RWPE2 (cell line): ENCODE results near the gene CBFA2T2.

Experiments used
- ATAC-seq: fragments of 200-7000 bp; cut with Tn5 transposase; 3 replicates; pipeline ENCODE4 v1.9.1; 2021; ENCODE audit warnings: low read depth
- DNase-seq: peaks from one replicate; pipeline ENCODE4 v3.0.0-alpha.2; 2020; ENCODE audit warnings: low spot score
- H3K27ac ChIP-seq: fragments of 450-650 bp; 2 replicates; pipeline ENCODE4 v1.5.1; 2017; ENCODE audit warnings: mild to moderate bottlenecking; ENCODE audit not compliant: poor library complexity, severe bottlenecking
- H3K27me3 ChIP-seq: fragments of 250-450 bp; sonication (Bioruptor Pico); 2 replicates; pipeline ENCODE4 v1.5.1; 2021; ENCODE audit warnings: mild to moderate bottlenecking, moderate library complexity; ENCODE audit not compliant: insufficient read depth, poor library complexity, severe bottlenecking
- H3K36me3 ChIP-seq: fragments of 250-450 bp; sonication (Bioruptor Pico); 2 replicates; pipeline ENCODE4 v1.5.1; 2020; ENCODE audit warnings: low read depth, mild to moderate bottlenecking, moderate library complexity
- H3K4me1 ChIP-seq: fragments of 250-450 bp; sonication (Bioruptor Pico); 2 replicates; pipeline ENCODE4 v1.5.1; 2021; ENCODE audit warnings: mild to moderate bottlenecking, moderate library complexity; ENCODE audit not compliant: insufficient read depth, poor library complexity, severe bottlenecking
- H3K4me3 ChIP-seq: fragments of 250-450 bp; sonication (Bioruptor Pico); 2 replicates; pipeline ENCODE4 v1.5.1; 2021; ENCODE audit warnings: mild to moderate bottlenecking, moderate library complexity; ENCODE audit not compliant: severe bottlenecking
- H3K9me3 ChIP-seq: fragments of 250-450 bp; sonication (Bioruptor Pico); 2 replicates; pipeline ENCODE4 v1.5.1; 2021; ENCODE audit warnings: mild to moderate bottlenecking, moderate library complexity; ENCODE audit not compliant: severe bottlenecking
- TF ChIP-seq, protein P1 (sequence below): fragments of 450-650 bp; IDR thresholded peaks from one replicate; pipeline ENCODE4 v1.5.1; 2017; ENCODE audit warnings: mild to moderate bottlenecking, moderate library complexity; ENCODE audit not compliant: poor library complexity, severe bottlenecking

CBFA2T2 gene

DNA sequence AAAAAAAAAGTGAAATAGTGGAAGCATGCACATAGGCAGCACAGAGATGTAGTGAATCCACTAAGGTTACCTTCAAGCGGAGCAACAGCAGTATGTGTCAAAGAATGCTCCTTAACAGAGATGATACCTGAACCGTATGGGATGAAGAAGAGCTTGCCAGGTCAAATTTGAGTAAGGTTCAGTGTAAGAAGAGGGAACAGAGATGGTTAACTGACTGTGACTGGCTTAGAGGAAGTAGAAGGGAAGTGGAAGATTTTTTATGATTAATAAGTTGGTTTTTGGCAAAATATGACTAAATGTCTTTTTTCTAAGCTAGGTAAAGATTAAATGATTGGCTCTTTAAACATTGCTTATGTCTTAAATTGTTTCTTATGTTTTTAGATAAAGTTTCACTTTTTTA, 119.6 kb downstream of the CBFA2T2 start:
- DNase-seq, result no peak
- no peaks in the 10 kb centered on the region for H3K4me1 ChIP-seq
- ATAC-seq, result no peak
- TF ChIP-seq, protein P1, sequence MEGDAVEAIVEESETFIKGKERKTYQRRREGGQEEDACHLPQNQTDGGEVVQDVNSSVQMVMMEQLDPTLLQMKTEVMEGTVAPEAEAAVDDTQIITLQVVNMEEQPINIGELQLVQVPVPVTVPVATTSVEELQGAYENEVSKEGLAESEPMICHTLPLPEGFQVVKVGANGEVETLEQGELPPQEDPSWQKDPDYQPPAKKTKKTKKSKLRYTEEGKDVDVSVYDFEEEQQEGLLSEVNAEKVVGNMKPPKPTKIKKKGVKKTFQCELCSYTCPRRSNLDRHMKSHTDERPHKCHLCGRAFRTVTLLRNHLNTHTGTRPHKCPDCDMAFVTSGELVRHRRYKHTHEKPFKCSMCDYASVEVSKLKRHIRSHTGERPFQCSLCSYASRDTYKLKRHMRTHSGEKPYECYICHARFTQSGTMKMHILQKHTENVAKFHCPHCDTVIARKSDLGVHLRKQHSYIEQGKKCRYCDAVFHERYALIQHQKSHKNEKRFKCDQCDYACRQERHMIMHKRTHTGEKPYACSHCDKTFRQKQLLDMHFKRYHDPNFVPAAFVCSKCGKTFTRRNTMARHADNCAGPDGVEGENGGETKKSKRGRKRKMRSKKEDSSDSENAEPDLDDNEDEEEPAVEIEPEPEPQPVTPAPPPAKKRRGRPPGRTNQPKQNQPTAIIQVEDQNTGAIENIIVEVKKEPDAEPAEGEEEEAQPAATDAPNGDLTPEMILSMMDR, result no peak
- H3K4me3 ChIP-seq, result no peak overlapping the region
- peaks cover 57% of the 10 kb centered on the region for H3K36me3 ChIP-seq
- no peaks in the 10 kb centered on the region for H3K9me3 ChIP-seq
- no peak overlapping the region for H3K27ac ChIP-seq
- H3K27me3 ChIP-seq, result no peaks in the 10 kb centered on the region

DNA sequence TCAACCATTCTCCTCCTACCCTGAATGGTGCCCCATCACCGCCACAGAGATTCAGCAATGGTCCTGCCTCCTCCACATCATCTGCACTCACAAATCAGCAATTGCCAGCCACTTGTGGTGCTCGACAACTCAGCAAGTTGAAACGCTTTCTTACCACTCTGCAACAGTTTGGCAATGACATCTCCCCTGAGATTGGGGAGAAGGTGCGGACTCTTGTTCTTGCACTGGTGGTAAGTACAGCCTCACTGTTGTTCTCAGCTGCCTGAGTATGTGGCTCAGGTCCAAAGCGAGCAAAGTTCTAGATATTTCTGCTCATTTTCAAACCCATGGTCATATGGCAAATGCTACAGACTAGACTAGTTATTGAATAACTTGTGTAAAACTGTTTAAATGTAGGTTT, 121.2 kb downstream of the CBFA2T2 start:
- no peak overlapping the region for H3K27ac ChIP-seq
- peaks cover 70% of the 10 kb centered on the region for H3K36me3 ChIP-seq
- H3K27me3 ChIP-seq, result no peaks in the 10 kb centered on the region
- DNase-seq, result no peak
- TF ChIP-seq, protein P1, result no peak
- H3K4me1 ChIP-seq, result no peaks in the 10 kb centered on the region
- H3K9me3 ChIP-seq, result no peaks in the 10 kb centered on the region
- H3K4me3 ChIP-seq, result no peak overlapping the region
- no peak for ATAC-seq

DNA sequence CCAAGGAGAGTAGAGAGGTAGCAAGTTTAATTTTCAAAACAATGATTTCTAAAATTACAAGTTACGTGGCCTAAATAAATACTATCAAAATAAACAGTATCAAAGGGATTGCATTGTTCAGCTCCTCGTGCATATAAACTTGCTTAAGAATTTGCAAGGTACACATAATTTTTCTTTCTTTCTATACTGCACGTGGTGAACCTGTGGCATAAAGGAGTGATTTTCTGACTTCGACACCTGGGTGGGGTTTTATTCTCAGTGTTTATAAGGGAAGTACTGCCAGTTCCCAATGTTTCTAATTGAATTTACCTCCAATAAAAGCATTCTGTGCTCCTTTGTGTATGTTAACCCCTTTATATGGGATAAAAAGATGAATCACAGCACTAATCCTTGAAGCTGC, 122.1 kb downstream of the CBFA2T2 start:
- Histone ChIP-seq H3K9me3 (no peaks in the 10 kb centered on the region), H3K36me3 (peaks cover 69% of the 10 kb centered on the region), H3K27me3 (no peaks in the 10 kb centered on the region), H3K27ac (no peak overlapping the region), H3K4me3 (no peak overlapping the region), H3K4me1 (no peaks in the 10 kb centered on the region)
- DNase-seq (no peak), ATAC-seq (no peak)
- TF ChIP-seq, protein P1, result no peak

DNA sequence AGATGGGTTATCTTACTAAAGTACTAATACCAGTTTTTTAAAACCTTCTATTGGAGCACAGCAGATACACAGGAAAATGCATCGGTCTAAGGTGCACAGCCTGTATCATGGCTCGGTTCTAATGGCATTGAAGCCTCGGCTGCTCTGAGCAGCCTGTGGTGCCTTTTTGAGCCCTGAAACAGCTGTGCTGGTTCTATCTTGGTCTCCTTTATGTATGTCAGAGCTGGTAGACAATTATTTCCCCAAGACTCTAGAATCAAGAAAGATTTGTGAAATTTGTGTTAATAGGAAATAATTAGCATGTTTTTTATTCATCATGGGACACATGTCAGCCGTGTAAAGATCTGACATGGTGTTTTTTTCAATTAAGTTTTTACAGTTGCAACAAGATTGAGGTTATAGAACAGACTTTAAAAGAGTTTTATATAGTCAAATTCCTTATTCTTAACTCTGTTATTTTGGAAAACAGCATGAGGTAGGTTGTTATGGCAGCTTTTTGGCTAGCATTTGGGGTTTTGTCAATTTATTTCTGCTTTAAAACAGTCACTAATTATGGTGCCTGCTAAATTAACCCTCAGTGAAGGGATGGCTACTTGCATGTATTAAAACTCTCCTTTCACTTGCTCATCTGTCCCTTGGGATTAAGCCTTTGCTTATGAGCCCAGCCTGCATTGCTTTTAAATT, 132.0 kb downstream of the CBFA2T2 start:
- H3K4me3 ChIP-seq, result no peak overlapping the region
- DNase-seq, result no peak
- H3K9me3 ChIP-seq, result no peaks in the 10 kb centered on the region
- no peak overlapping the region for H3K27ac ChIP-seq
- peaks cover 45% of the 10 kb centered on the region for H3K36me3 ChIP-seq
- TF ChIP-seq, protein P1, result no peak
- H3K27me3 ChIP-seq, result no peaks in the 10 kb centered on the region
- H3K4me1 ChIP-seq, result no peaks in the 10 kb centered on the region
- no peak for ATAC-seq

- TF ChIP-seq, protein P1, result no peak
- Histone ChIP-seq H3K9me3 (no peaks in the 10 kb centered on the region), H3K36me3 (peaks cover 43% of the 10 kb centered on the region), H3K27ac (no peak overlapping the region), H3K27me3 (no peaks in the 10 kb centered on the region), H3K4me3 (no peak overlapping the region), H3K4me1 (no peaks in the 10 kb centered on the region)
- DNase-seq (no peak), ATAC-seq (peak; percentile 30; the same call in 1 of the 3 replicates)
These were observed 132.9 kb downstream of the CBFA2T2 start for GRCh38 chr20:33622705-33623365.
